NOMO-1 treated with dmso at 0.1 percent for 144 hours (cell line): ENCODE results near the gene KRT72.
"Not testable (repeated sequence)": the region's sequence is repeated elsewhere in the genome, so short reads cannot be mapped to it uniquely, and the experiment has no call there.

Experiments
- DNase-seq: peaks from one replicate; lab custom pipeline; 2025; ENCODE audit not compliant: unreplicated experiment; lab: John Stamatoyannopoulos, UW

KRT72 gene

DNA sequence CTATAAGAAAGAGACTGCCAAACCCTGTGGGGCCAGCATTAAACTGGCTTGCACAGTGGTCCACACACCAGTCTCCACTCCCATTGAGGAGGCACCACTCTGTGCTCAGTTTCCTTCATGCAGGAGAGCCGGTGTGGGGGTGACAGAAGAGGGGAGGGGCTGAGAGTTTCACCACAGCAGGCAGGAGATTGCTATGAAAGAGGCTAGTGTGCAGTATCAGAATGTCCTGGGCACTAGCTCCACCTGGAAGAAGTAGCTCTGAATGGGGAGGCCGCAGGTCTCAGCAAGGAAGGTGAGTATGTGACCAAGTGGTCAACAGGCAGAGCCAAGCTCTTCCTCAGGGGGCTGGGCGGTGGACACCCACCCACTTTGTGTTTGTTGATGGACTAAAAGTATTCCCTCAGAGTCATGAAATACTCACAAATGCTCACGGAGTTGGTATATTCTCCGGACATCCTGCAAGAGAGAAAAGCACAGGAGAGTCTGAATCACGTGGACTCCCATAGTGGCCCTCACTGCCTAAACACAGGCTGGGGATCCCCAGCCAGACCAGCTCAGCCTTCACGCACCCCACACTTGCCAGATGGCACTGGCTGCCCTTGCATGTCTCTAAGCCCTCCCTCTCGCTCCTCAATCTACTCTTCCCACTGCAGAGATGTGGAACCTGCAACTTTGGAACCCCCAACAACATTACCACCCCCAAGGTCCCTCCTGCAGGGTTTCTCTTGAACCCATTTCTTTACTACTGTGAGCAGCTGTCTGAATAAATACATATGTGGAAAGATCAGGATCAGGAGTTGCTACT lies 7.8 kb upstream of the KRT72 start:
- no peak for DNase-seq

DNA sequence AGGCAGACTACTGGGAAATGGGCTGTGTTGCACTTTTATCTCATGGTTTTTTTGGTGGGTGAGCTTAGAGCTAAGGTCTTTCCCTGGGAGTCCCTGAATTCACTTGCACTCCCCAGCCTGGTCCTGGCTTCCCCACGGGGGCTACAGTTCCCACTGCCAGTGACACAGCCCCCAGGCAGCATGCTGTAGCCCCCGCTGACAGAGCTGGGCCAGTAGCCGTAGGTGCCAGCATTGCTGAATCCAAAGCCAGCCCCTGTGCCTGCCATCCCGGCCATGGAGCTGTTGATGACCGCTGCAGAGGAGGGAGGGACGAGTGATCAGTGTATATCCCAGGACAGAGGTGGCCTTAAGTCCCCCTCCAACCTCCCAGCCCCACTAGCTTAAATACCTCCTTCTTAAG lies 6.9 kb upstream of the KRT72 start:
- no peak for DNase-seq

- DNase-seq: no peak
These were observed 6.1 kb upstream of the KRT72 start for GRCh38 chr12:52607314-52607713.

DNA sequence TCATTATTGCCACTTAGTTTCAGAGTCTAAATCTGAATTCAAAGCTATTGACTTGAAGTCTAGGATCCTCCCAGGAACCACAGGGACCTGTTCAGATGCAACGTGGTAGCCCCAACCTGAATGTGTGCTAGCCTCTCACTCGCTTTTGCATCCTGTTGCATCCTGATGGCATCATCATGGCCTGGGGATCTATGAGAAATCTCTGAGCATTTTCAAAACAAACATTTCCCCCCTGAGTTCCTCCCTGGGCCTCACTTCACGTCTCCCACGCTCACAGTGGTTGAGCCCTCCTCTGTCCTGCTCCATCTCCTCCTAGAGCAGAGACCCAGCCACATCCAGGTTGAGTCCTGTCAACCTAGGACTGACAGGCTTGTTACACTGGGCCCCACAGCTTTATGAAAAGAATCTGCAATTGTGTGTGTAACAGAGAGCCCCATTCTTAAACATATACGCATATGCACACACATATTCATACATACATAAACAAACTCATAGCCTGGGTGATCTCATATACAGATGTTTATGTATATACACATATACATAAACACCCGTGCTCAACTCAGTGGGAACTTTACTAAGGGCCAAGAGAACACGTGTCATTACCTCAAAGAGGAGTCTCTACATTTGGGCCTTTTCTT lies 5.4 kb upstream of the KRT72 start:
- DNase-seq: no peak

- no peak for DNase-seq
These were observed 4.8 kb upstream of the KRT72 start for GRCh38 chr12:52606096-52606495.

DNA sequence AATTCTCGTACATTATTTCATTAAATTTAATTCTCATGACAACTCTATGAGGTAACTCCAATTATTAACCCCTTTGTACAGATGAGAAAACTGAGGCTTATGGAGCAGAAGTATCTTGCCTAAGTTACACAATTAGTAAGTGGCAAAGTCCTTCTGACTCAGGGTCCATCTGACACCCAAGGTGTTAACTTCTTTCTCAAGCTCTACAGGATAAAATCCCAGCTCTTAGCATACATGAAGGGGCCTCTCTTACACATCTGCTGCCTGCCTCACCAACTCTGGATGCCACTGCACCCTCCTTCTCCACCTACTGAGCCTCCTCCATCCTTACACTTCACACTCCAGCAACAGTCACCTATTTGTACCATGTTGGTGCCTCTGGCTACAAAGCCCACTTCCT lies 4.3 kb upstream of the KRT72 start:
- no peak for DNase-seq

- DNase-seq: no peak
These were observed 3.6 kb upstream of the KRT72 start for GRCh38 chr12:52604859-52605258.

DNA sequence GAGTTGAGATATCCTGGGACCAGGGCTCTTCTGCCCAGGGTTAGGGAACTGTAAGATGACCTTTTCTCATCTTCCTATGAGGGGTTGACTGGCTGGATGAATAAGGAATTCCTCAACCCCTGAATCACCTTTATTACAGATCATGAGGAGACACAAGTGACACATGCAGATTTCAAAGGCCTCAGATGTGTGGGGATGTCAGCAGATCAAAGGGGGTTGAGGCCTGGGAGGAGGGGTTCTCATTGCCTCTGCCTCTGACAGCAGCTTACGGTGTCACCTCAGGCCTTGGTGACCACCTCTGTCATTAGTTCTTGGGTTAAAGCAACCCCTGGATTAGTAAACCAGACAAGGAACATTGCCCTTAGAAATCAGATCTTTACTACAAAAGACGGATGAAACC lies 2.1 kb upstream of the KRT72 start:
- no peak for DNase-seq

DNA sequence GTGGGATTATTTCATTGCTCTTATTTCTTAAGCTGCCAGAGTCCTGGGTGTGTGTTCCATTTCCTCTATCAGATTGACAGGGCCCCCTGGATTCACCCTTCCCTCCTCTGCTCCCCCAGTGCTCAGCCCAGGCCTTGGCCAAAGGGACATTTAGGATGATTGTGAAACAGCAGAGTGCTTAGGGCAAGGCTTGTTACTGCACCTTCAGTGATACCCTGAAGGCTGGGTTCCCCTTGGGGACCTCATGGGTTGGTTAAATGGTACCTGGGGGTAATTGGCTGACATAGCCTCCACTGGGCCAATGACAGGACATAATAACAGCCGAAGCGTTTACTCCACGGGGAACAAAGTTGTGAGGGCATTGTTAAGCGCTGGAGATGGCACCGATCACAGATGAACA lies 1.3 kb upstream of the KRT72 start:
- DNase-seq: no peak

DNA sequence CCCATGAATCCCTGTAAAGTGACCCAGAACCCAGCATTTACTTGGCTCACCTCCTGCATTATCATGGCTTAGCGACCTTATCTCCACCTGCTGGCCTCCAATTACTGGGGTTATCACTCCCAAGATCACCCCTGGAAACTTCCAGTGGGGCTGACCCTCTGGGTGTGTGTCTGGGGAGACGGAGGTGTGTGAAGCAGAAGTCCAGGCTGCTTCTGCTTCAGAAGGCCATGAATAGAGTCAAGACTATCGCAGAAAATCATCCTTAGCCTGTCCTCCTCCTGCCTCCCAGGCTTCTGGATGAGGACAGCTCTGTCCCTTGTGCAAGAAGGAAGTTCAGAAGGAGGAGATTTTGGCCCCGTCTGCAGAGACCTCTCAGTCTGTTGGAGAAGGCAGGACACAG lies 408 bp upstream of the KRT72 start:
- no peak for DNase-seq

DNA sequence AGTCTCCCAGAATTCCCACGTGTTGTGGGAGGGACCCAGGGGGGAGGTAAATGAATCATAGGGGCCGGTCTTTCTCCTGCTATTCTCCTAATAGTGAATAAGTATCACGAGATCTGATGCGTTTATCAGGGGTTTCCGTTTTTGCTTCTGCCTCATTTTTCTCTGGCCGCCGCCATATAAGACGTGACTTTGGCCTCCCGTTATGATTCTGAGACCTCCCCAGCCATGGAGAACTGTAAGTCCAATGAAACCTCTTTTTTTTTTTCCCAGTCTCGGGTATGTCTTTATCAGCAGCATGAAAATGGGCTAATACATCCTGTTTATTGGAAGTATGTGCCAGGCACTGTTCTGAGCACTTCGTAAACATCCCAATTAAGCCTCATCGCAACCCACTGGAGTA lies 788 bp downstream of the KRT72 start:
- DNase-seq: no peak

GRCh38 chr12:52600071-52600470 lies 1.2 kb downstream of the KRT72 start:
- DNase-seq: no peak

DNA sequence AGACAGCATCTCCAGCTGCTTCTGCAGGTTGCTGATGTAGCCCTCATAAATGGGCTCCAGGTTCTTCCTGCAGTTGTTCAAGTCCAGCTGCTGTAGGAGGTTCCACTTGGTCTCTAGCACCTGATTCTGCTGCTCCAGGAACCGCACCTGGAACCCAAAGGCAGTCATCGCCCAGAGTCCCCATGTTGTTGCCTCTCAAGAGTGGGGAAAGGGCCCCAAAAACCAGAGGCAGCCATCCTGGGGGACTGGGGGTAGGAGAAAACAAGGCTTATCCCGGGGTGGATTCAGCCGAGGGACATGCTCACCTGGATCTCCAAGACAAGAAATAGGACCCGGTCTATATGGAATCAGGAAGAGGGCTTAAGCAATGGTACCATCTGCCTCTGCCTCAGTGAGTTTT lies 2.3 kb downstream of the KRT72 start:
- DNase-seq: no peak

- DNase-seq: not testable (repeated sequence)
These were observed 7.0 kb downstream of the KRT72 start for GRCh38 chr12:52594237-52594636.

DNA sequence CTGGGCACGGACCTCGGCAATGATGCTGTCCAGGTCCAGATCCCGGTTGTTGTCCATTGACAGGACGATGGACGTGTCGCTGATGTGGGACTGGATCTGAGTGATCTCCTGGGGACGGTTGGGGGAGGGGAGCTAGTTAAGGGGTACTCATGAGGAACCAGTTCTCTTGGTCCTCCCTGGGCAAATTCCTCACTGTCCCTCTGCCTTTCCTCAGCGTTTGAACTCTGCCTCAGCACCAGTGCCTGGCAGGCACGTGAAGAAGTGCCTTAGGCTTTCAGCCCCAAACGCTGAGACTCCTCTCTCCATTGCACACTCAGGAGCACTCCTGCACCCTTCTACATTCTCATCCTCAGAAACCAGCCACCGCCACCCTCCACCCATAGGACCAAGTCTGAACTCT lies 9.7 kb downstream of the KRT72 start:
- DNase-seq: no peak

DNA sequence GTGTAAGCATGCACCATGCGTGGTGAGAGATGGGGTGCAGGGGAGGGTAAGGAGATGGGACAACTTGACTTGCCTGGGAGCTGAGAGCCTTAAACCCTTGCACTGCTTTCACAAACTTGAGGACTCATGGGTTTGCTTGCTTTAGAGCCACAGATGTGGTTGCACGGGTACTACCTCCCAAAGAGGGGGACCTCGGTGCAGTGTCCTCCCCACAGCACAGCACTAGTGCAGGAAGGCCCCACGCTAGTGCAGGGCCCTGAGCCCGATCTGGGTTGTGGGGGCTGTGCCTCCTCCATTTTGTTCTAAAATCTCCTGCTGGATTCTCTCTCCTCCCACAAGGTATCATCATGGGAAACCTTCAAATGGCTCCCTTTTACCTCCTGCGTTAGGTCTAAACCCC lies 11.2 kb downstream of the KRT72 start:
- no peak for DNase-seq

GRCh38 chr12:52587563-52587962 lies 13.7 kb downstream of the KRT72 start:
- no peak for DNase-seq

GRCh38 chr12:52585946-52586345 lies 15.3 kb downstream of the KRT72 start:
- no peak for DNase-seq

DNA sequence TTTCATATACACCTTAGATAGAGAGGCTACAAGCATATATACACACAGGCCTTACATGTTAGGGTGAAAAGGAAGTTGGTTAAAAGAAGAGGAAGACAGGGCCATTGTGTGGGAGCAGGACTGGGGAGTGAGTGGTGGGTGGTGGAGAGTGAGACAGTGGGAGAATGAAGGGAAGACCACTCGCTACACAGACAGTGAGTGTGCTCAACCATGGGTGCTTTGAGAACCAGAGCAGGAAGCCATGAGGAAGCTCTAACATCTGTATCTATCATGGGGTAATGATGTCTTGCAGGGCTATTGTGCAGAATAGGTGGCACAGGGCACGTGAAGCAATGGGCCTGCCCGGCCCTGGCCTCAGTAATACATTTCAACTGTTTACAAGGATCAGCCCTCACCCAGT lies 16.2 kb downstream of the KRT72 start:
- no peak for DNase-seq

DNA sequence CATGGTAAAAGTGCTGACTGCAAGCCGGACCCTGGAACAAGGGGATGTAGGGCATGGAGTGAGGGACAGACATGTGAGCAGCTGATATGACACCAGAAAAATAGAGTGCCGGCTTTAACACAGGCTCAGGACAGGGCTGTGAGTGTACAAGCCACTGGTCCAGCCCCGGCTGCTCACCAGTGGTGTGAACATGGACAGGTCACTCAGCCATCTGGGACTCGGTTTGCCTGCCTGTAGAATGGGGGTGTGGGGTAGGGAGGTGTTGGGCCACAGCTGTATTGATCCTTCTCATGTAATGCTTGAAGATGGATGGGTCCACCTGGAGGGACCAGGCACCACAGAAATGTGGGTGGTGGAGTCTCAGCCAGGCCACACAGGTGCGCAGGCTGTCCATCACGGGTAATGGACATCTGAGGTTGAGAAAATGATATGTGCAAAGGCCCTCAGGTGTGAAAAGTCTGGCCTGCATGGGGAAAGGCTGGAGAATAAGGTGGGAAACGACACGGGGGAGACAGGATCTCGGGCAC lies 17.0 kb downstream of the KRT72 start:
- DNase-seq: no peak

- DNase-seq: no peak
These were observed 18.2 kb downstream of the KRT72 start for GRCh38 chr12:52582971-52583456.

DNA sequence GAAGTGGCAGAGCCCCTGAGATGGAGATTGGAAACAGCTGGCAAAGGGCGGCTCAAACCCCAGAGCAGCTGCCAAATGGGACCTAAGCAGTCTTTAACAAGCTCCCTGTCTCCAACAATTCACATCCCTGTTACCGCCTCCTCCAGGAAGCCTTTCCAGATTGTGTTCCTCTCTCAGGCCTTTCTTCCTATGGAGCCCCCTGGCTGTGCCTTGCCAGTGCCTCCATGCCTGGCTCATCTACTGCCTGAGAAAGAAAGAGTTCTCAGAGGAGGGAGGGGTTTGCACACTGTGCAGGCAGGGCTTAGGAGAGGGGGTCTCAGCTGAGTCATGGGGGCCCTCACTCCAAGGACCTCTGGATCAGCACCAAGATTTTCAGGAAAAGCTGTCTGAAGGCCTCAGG lies 18.8 kb downstream of the KRT72 start:
- DNase-seq: no peak
